DMS53 treated with DMSO at 0.1 percent for 48 hours (cell line): ENCODE measurements around the gene GSTO2.

Experiments
- DNase-seq: peaks from one replicate; lab custom pipeline; 2025; ENCODE audit not compliant: unreplicated experiment; lab: John Stamatoyannopoulos, UW

Gene GSTO2

GRCh38 chr10:104306897-104307296 is 37.9 kb downstream of the GSTO2 start:
- no peak for DNase-seq

- DNase-seq = no peak
These were observed 38.8 kb downstream of the GSTO2 start for GRCh38 chr10:104307576-104308438.

- no peak for DNase-seq
These were observed 39.5 kb downstream of the GSTO2 start for GRCh38 chr10:104308439-104308903.

GRCh38 chr10:104309980-104310978 is 41.3 kb downstream of the GSTO2 start:
- DNase-seq = no peak

GRCh38 chr10:104311184-104311720 is 42.3 kb downstream of the GSTO2 start:
- no peak for DNase-seq

GRCh38 chr10:104314591-104315485 is 45.9 kb downstream of the GSTO2 start:
- no peak for DNase-seq

GRCh38 chr10:104315486-104315921 is 46.5 kb downstream of the GSTO2 start:
- DNase-seq = no peak

- DNase-seq = no peak
These were observed 47.5 kb downstream of the GSTO2 start for GRCh38 chr10:104316321-104317099.

GRCh38 chr10:104317269-104317710 is 48.3 kb downstream of the GSTO2 start:
- DNase-seq = no peak

- no peak for DNase-seq
These were observed 48.8 kb downstream of the GSTO2 start for GRCh38 chr10:104317726-104318299.

- DNase-seq = no peak
These were observed 49.3 kb downstream of the GSTO2 start for GRCh38 chr10:104318326-104318725.

- no peak for DNase-seq
These were observed 50.1 kb downstream of the GSTO2 start for GRCh38 chr10:104318810-104319741.

GRCh38 chr10:104321226-104321625 is 52.2 kb downstream of the GSTO2 start:
- no peak for DNase-seq

GRCh38 chr10:104321725-104322415 is 52.9 kb downstream of the GSTO2 start:
- DNase-seq = no peak

- no peak for DNase-seq
These were observed 53.4 kb downstream of the GSTO2 start for GRCh38 chr10:104322416-104322782.

- no peak for DNase-seq
These were observed 54.1 kb downstream of the GSTO2 start for GRCh38 chr10:104323085-104323484.

GRCh38 chr10:104323760-104324201 is 54.8 kb downstream of the GSTO2 start:
- no peak for DNase-seq
